NCI-H2029 (cell line): ENCODE data around the gene TRIM26.

Experiments used
- DNase-seq: peaks from one replicate; lab custom pipeline; 2025; lab: John Stamatoyannopoulos, UW

TRIM26 gene

DNA sequence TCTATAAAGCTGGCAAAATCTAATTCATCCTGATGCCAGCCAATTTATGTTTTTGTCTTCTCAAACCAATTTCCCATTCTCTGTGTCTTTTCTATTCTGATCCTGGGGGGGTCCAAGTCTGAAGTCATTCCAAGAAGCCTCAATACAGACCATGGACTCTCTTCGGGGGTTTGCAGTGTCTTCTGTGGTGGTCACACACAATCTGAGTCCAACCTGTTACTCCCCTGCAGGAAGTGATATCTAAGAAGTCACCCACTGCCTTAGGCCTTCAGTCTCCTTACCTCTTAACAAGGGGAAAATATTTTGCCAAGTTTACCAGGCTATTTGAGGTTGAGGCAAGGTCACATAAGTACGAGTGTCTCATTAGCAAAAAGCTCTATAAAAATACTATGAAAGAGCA is 1.9 kb downstream of the TRIM26 start:
- DNase-seq = no peak

DNA sequence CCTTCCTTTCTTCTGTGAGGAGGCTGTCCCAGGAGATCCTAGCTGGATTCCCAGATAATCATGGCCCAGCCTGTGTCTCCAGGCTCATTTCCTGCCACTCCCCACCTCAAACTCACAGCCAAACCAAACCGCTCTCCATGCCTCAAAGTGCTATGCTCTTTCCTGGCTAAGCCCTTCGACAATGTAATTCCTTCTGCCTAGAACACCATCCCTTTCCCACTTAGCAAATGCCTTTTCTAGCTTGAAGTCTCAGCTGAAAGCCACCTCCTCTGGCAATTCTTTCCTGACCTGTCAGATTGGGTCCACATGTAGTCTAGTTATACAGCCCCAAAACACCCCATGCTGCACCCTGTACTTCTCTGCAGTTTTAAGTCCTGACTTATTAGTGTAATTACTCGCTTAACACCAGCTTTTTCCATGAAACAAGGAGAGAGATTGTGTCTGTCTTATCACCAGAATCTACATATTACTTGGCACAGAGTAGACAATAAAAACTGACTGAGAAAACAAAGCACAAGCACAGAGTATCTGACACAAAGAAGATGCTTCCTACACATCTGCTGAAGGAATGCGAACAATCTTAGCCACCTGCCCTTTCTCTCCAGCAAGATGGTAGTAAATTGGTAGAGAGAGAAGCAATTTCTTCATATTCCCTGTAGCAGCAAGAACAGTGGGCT is 5.4 kb downstream of the TRIM26 start:
- no peak for DNase-seq

DNA sequence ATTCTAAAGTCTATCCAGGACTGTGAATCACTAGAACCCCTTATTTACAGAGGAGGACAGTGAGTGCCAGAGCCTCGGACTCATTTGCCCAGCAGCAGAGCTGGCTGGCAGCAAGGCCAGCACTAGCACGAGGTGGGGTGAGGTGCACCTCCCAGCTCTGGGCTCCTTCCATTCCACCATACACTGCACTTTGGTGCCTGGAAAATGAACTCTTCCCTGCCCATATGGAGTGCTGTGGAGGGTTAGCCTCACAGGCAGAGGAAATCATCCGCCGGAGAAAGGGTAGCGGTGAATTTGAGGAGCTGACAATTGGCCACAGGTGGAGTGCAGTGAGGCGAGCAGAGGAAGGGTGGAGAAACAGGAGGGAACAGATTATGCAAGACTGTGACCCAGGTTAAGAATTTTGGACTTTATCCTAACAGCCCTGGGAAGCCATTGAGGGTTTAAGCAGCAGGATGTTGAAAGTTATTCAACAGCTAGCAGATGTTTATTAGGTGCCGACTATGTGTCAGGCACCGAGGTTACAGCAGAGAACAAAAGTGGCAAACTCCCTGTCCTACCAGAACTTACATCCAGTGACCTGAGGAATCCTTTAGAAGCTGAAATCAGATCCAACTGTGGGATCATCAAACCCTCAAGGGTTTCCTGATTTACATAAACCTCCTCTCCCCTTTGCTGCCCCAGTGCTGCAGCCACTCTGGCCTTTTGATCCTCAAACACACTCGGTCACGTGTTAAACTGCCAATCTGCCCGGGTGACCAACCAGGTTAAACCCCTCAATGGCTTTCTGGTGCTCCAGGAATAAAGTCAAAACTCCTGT is 6.2 kb downstream of the TRIM26 start:
- no peak for DNase-seq

DNA sequence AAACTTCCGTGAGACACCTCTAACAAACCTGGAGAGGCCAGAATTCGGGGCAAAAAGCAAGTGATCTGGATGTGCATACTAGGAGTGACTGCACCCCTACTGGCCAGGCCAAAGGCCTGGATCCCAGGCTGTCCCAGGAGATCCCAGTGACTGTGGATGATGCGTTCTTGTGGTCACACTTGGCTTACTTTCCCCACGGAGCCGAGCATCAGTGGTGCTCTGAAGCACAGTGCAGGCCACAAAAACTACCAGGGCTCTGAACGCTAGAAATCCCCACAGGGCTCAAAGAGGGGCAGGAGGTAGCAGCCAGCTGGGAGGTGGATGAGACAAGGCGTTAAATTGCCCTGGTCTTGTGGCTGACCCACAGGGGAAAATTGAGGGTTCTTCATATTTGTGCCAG is 7.1 kb downstream of the TRIM26 start:
- no peak for DNase-seq

DNA sequence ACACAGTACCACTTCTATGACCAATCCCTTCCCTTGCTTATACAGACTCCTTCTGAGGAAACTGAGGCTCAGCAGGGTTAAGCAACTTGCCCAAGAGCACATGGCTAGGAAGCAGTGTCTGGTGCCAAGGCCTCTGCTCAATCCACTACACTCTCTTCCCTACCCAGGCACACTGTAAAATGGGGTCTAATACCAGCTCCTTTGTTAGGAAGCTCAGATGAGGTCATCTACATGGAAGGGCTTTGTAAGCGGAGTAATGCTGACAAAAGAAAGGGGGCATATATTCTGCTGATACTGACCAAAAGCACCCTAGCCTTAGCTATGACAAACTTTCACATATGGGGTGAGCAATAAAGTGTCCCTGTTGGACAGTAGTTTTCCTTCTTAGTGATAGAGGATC is 9.1 kb downstream of the TRIM26 start:
- DNase-seq = no peak

DNA sequence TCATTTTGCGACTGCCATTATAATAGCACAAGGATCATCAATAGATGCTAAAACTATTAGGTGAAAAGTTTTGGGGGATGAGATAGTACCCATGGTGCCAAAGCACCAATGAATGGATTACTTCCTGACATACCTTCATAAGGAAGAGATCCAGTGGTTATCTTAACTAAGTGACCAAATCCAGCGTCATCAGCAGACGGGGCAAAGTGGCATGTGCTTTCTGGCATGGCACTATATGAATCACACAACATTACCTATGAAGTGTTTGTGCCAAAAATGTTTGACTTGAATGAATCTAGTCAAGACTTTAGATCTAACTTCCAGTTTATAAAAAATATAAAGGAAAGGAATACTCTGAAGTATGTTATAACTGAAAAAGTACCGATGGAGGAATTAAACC is 10.8 kb downstream of the TRIM26 start:
- no peak for DNase-seq

GRCh38 chr6:30200551-30201281 is 12.5 kb downstream of the TRIM26 start:
- DNase-seq = no peak

DNA sequence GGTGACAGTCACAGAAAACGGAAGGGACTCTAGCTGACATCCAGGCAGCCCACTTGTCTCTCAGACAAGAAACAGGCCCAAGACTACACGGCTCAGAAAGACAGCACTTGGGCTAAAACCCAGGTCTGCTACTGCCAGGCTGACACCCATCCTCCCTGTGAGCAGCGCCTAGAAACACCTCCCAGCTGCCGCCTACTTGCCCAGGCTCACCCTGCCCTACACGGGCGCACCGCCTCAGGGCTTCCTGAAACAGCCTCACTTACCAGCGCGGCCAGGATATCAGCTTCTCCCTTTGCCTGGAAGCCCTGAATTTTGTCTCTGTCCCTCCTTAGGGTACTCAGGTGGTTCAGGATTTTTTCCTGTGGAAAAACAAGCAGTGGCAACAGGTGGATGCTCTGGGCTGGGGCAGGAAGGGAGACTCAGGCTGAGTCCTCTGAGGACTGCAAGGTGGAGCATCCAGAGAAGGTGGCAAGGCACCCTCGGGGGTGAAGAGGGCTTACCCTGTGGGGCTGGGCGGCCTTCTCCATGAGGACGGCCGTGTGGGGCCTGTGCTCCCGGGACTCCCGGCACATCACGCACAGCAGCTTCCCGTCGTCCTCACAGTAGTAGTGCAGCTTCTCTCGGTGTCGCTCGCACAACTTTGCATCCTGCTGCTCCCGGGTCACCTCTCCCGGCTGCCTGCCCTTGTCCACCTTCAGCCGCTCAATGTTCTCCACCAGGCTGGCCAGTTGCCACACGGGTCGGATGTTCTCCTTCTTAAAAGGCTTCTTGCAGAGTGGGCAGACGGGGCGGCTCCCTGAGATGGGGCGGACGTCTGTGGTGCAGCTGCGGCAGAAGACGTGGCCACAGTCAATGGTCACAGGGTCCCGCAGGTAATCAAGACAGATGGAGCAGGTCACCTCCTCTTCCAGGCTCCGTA is 14.8 kb downstream of the TRIM26 start:
- no peak for DNase-seq

- no peak for DNase-seq
These were observed 16.8 kb downstream of the TRIM26 start for GRCh38 chr6:30196376-30196775.

GRCh38 chr6:30195951-30196350 is 17.3 kb downstream of the TRIM26 start:
- DNase-seq = no peak

GRCh38 chr6:30194797-30195690 is 18.2 kb downstream of the TRIM26 start:
- DNase-seq = no peak

DNA sequence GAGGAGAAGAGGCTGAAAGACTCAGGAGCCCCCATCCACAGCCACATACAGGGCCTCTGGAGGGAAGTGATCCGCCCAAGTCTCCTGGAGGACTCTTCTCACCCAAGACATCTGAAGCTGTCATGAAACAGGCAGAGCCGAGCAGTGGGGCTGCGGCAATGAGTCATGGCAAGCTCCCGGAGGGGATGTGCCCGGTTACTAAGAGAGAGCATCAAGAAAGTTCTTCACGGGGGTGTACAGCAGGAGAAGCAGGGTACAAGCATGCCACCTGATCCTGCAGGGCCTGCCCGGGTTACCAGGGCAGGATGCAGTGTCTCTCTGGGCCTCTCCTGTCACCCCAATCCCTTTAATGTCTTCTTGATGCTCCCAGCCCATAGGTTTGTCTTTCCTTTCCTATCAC is 21.1 kb downstream of the TRIM26 start:
- DNase-seq = no peak

DNA sequence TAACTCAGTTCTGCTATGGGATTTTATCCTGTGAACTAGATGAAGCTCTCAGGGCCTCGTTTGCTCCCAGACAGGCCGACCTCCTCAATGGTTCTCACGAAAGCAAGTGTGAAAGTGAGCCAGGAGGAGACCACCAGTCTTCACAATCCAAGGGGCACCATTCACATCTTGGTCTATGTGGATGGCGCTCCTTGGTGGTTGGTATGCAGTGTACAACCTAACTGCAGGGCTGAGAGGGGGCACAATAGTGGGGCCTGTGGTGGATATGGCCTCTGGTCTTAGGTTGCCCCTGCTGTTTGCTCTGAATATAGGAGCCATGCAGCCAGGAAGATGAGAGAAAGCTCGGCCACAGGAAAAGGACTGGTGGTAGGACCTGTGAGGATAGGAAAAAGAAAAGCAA is 24.7 kb downstream of the TRIM26 start:
- DNase-seq = no peak

- no peak for DNase-seq
These were observed 27.2 kb downstream of the TRIM26 start for GRCh38 chr6:30185846-30186484.

GRCh38 chr6:30184417-30185031 is 28.7 kb downstream of the TRIM26 start:
- no peak for DNase-seq

DNA sequence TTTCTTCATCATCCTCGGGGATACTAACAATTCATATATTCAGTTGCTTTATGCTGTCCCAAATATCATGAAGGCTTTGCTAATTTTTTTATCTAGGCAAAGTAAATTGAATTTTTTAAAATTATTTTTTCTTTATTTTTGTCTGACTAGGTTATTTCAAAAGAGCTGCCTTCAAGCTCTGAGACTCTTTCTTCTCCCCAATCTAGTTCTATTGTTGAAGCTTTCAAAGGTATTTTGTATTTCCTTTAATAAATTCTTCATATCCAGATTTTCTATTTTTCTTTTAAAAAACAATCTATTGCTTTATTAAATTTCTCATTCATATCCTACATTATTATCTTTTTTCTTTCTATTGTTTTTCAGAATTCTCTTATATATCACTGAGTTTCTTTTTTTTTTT is 33.1 kb downstream of the TRIM26 start:
- DNase-seq = no peak

DNA sequence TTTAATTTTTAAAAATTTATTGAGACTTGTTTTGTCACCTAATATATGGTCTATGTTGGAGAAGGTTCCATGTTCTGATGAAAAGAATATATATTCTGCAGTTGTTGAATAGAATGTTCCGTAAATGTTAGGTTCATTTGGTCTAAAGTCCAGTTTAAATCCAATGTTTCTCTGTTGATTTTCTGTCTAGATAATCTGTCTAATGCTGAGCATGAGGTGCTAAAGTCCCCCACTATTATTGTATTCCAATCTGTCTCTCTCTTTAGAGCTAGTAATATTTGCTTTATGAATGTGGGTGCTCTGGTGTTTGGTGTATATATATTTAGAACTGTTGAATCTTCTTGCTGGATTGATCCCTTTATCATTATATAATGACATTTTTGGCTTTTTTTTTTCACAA is 34.4 kb downstream of the TRIM26 start:
- DNase-seq = no peak

DNA sequence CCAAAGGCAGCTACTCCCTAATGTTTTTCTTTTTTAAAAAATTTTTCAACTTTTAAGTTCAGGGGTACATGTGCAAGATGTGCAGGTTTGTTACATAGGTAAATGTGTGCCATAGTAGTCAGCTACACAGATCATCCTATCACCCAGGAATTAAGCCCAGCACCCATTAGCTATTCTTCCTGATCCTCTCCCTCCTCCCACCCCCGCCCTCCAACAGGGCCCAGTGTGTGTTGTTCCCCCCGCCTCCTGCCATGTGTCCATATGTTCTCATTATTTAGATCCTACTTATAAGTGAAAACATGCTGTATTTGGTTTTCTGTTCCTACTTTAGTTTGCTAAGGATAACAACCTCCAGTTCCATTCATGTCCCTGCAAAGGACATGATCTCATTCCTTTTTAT is 37.4 kb downstream of the TRIM26 start:
- no peak for DNase-seq

DNA sequence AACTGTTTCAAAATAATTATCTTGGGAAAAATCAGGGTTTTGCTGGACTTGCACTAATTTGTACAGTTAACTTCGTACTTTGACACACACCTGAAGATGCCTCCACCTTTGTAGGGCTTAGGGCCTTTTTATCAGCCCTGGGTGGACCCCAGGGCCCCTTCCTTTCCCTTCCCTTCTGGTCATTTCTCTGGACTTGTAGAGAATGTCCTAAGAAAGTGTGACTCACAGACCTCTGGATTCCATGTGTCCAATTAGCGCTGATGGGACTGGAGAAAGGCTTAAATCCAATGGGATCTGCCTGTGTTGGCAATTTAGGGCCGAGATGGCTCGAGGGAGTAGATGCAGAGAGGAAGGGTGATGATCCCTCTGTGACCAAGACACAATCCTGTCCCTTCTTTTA is 40.5 kb downstream of the TRIM26 start:
- no peak for DNase-seq
